ENCODE measurements around the gene ZNF628.
A peak's percentile ranks its signal among the peaks of the same experiment; 100 is the strongest.

Gene ZNF628

GRCh38 chr19:55465460-55466240, 10.8 kb upstream of the ZNF628 start:
- no peak for DNase-seq (ENCODE audit: low read depth in 2 of 2)

GRCh38 chr19:55466241-55466614, 10.2 kb upstream of the ZNF628 start:
- DNase-seq (ENCODE audit: low read depth in 2 of 2): no peak

DNA sequence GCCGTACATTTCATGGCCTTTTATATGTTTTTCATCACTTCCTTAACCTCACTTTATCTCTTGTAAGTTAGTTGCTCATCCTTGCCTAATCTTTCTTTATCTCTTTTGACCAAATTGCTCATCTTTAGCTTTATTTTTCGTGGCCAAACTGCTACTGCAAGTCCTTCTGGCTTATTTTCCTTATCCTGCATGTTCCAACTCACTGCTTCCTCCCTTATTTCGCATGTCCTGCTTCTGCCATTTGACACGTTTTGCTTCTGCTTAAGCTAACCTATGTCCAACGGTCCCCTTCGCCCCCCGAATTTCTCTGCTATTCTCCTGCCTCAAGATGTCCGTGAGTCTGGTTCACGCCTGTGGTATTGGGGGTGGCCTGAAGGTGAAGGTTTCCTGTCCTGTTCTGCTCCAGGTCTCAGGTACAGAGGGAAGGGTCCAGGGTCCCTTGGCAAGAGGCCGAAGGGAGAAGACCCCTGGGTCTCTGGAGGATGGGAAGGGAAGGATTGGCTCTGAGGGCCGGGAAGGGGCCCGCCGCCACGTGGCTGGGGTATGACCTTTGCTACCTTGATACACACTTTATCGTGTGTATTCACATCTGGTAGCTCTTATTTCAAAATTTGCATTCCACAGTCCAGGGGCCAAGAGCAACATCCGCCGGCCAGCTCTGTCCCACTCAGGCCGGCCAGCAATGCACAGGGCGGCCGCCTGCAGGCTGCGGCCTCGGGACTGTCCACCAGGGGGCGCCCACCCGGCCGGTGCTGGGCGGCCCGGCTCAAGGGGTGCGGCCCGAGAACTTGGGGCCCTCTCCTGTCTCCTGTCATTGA, 9.0 kb upstream of the ZNF628 start:
- DNase-seq (ENCODE audit: low read depth in 2 of 2): peak; percentile 41 to 44

DNA sequence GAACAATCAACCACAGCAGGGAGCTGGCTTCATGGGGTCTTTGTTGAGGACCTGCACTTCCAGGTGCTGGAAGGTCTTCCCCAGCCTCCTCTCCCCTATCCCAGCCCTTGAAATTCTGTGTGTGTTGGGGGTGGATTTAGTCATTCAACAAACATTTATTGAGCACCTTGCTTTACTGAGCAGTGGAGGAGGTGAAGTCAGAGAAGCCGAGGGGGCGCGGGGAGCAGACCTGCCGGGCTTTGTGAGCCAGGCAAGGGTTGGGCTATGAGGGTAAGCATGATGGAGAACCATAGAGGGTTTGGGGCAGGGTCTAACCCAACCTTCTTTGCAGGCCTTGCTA, 8.4 kb upstream of the ZNF628 start:
- no peak for DNase-seq (ENCODE audit: low read depth in 2 of 2)

GRCh38 chr19:55471266-55471665, 5.2 kb upstream of the ZNF628 start:
- no peak for DNase-seq (ENCODE audit: low read depth in 2 of 2)

DNA sequence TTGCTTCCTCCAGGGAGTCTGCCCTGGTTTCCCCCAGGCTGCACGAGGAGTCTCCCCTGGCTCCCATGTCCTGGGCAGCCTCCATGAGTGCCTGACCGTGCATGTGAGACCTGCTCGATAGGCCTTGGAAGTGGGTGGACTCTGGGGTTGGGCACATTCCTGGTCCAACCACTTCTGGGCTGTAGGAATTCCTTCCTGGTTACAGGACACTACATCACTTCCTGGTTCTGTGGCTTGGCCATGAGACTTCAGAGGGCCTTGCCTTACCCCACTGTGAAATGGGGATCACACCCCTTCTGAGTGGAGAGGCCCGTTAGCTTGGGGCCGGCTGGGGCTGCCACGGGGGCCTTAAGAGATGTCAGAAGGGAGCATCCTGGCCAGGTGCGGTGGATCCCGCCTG, 4.0 kb upstream of the ZNF628 start:
- DNase-seq (ENCODE audit: low read depth in 2 of 2): no peak

DNA sequence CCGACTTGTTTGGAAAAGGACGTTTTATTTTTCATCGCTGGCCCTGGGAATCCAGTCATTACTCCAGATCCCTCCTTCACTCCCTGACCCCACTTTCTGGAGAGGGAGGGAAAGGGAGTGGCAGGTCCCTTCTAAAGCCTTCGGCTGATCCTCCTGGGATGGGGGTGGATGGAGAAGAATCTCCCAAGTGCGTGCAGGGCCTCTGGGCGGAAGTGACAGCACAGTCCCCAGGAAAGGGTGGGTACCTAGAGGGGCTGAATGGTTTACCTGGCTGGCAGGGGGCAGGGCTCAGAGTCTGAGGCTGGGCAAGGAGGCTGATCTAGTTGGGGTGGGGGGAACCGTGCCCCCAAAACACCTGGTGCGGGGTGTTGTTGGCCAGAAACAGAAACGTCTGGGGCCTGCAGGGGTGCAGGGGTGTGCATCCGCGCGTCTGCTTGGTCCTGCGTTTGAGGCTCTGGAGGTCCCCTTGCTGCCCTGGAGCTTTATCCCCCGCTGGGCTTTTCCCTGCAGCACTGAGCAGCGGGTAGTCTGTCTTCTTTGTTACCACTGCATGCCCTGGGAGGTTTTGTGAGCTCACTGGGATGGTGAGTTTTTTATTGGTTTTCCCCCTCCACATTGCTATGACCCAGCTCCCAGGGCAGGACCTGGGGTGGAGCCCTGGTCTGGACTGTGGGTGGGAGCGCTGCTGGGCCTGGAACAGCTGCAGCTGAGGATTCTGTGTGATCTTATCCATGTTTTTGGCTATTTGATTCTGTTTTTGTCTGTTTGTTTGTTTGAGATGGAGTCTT, 3.0 kb upstream of the ZNF628 start:
- DNase-seq (ENCODE audit: low read depth in 2 of 2): no peak

DNA sequence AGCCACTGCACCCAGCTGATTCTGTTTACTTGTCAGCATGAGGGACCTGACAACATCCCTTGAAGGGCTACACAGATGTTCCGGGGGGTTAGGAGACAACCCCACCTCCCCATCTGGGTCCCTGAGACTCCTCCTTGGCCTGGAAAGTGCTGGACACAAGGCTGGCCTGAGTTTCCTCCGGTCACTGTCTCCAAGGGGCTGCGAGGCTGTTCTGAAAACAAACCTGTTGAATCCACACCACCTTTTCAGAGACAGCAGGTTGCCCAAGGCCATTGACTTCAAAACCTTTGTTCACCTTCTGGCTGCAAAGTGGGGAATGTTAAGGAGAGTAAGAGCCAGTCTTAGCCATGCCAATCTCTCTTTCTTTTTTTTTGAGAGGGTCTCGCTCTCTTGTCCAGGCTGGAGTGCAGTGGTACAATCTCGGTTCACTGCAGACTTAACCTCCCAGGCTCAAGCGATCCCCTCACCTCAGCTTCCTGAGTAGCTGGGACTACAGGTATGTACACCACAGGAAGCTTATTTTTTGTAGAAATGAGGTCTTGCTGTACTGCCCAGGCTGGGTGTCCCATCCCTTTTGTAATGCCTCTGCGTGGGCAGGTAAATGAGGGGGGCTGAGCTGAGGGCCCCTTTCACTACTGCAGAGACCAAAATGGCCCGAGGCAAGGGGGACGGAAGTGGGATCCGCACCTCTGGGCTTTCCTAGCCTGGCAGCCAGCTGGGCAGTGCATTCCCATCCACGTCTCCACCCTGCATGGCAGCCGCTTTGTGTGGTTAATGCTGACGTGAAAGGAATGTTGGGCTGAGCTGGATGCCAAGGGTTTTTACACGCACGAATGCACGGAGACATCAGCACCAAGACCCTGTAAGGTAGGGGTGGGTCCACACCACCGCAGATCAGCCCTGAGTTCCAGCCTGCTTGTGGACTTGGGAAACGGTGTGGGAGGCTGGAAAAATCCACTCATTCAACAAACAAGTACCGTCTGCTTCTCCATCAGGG, 1.9 kb upstream of the ZNF628 start:
- no peak for DNase-seq (ENCODE audit: low read depth in 2 of 2)

DNA sequence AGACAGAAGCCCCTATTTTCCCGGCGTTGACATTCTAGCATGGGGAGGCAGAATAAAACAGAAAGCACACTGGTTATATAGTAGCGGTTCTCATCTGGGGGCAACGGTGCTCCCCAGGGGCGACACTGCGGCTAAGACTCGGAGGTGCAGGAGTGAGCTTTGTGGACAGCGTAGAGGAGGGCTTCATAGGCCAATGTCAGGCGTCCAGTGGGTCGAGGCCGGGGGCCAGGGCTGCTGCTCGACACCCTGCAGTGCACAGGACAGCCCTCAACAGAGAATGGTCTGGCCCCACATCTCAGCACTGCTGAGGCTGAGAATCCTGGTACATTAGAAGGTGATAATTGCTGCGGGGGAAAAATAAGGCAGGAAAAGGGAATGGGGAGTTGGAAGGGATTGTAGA, 1.5 kb downstream of the ZNF628 start:
- no peak for DNase-seq (ENCODE audit: low read depth in 2 of 2)

DNA sequence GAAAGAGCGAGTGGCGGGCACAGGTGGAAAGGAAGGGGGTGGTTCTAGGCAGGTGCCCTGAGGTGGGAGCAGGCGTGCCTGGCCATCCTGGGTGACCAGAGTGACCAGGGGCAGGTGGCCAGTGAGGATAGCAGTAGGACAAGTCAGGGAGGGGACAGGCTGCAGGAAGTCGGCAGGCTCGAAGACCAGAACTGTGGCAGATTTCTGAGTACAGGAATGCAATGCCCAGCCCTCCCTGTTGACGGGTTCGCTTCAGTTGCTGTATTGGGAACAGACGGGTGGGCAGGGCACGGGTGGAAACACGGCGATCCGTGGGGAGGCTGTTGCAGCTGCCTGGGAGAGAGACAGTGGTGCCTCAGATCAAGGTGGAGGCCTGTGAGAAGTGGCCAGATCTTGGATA, 1.9 kb downstream of the ZNF628 start:
- DNase-seq (ENCODE audit: low read depth in 2 of 2): no peak

DNA sequence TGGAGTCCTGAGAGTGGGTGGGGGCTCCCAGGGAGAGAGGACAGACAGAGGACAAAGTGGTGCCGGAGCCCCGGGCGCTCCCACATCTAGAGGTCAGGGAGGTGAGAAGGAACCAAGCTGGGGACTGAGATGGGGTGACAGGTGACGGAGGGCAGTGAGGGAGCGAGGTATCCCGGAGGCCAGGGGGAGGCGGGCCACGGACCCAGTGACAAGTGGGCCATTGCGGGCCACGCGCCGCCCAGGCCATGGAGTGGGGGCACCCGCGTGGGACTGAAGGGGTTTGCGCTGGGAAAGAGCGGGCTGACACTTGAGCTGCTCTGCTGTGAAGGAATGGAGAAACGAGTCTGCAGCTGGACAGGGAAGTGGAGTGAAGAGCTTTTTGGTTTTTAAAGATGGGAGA, 2.6 kb downstream of the ZNF628 start:
- DNase-seq (ENCODE audit: low read depth in 2 of 2): no peak

DNA sequence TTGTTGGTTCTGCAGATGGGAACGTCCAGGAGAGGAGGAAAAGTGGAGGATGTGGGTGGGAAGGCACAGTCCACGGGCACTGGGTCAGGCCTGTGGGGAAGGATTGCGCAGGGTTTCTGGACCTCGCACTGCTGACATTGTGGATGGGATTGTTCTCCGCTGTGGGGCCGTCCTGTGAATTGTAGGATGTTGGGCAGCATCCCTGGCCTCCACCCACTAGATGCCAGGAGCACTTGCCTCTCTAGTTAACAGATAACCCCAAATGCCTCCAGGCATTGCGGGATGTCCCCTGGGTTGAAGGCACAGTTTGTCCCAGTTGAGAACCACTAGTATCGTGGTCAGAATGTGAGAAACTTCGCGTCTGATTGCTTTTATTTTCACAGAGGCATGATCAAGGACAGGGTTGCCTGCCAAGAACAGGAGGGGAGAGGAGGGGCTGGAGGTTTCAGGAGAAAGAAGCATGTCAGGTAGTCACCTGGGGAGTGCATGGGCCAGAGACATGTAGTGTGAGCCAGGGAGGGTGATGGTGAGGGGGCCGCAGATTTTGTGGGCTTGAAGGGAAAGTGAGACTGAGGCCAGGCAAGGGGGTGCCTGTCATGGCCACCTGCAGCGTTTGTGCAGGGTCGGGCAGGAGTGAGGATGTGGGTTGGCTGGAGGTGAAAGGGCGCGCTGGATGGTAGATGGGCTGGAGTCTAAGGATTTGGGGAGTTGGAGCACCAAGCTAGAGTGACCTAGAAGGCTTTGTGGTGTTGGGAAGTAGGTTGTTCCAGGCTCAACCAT, 3.2 kb downstream of the ZNF628 start:
- no peak for DNase-seq (ENCODE audit: low read depth in 2 of 2)

DNA sequence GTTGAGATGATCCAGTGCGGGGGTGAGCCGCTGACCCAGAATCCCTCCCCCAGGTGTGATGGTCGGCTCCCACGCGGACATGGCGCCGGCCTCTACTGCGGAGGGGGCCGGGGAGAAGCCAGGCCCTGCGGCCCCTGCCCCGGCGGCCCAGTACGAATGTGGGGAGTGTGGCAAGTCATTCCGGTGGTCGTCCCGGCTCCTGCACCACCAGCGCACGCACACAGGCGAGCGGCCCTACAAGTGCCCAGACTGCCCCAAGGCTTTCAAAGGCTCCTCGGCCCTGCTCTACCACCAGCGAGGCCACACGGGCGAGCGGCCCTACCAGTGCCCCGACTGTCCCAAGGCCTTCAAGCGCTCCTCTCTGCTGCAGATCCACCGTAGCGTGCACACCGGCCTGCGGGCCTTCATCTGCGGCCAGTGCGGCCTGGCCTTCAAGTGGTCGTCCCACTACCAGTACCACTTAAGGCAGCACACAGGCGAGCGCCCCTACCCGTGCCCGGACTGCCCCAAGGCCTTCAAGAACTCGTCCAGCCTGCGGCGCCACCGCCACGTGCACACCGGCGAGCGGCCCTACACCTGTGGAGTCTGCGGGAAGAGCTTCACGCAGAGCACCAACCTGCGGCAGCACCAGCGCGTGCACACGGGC, 4.9 kb downstream of the ZNF628 start:
- DNase-seq (ENCODE audit: low read depth in 2 of 2): no peak

- no peak for DNase-seq (ENCODE audit: low read depth in 2 of 2)
Measured at GRCh38 chr19:55481794-55482155, 5.4 kb downstream of the ZNF628 start.

- DNase-seq (ENCODE audit: low read depth in 2 of 2): no peak
Measured at GRCh38 chr19:55482156-55482961, 5.9 kb downstream of the ZNF628 start.

GRCh38 chr19:55482967-55483705, 6.7 kb downstream of the ZNF628 start:
- DNase-seq (ENCODE audit: low read depth in 2 of 2): no peak

GRCh38 chr19:55483706-55484592, 7.5 kb downstream of the ZNF628 start:
- no peak for DNase-seq (ENCODE audit: low read depth in 2 of 2)

Measured in stimulated activated CD8-positive, alpha-beta memory T cell treated with anti-CD3 and anti-CD28 coated beads, Interleukin-2, amount 100 ng/mL, for 1 hour (primary cell).